Stomach (tissue), 9 donors: Measurements from ENCODE around the gene LENG1. TPM values are rescaled to one million over a fixed set of nuclear protein-coding genes. Genes with fewer than 3 reads are reported as not detected.

Source experiments
- DNase-seq, 2 donors: peaks; one replicate each; pipeline versions ENCODE4 v3.0.0 to v3.0.0-alpha.2; 2013 to 2019
- H3K27ac ChIP-seq, 5 donors: fragments of 200-600 bp in 4 of 5; sonication (generic) in 4 of 5; one replicate each; pipeline ENCODE4 v1.5.1; 2013 to 2019; ENCODE audit warnings: mild to moderate bottlenecking in 1 of 5, moderate library complexity in 1 of 5
- H3K27me3 ChIP-seq, 3 donors: fragments of 200-600 bp; sonication (generic); one replicate each; pipeline ENCODE4 v1.5.1; 2017 to 2019; ENCODE audit warnings: mixed run types in 1 of 3
- H3K36me3 ChIP-seq, 4 donors: fragments of 200-600 bp; sonication (generic); 1 replicate in 3 of 4; 2 replicates in 1 of 4; pipeline ENCODE4 v1.5.1; 2016 to 2019
- H3K4me1 ChIP-seq, 4 donors: fragments of 200-600 bp; sonication (generic); one replicate each; pipeline ENCODE4 v1.5.1; 2016 to 2019
- H3K4me3 ChIP-seq, 4 donors: fragments of 200-600 bp; sonication (generic) in 3 of 4; one replicate each; pipeline ENCODE4 v1.5.1; 2016 to 2019; ENCODE audit warnings: mild to moderate bottlenecking in 1 of 4
- H3K9me3 ChIP-seq, 4 donors: fragments of 200-600 bp; sonication (generic); one replicate each; pipeline ENCODE4 v1.5.1; 2016 to 2019
- CTCF ChIP-seq, 7 experiments: fragments of 450-650 bp in 4 of 7; fragments of 200-600 bp in 3 of 7; sonication (generic) in 3 of 7; IDR thresholded peaks; one replicate each; pipeline ENCODE4 v1.5.1; 2016 to 2019; ENCODE audit warnings: antibody characterized with exemption in 7 of 7, control low read depth in 2 of 7, mild to moderate bottlenecking in 1 of 7
- EP300 ChIP-seq: sonication (generic); formaldehyde crosslinking; IDR thresholded peaks from one replicate; pipeline ENCODE4 v1.6.1; 2017; ENCODE audit warnings: antibody characterized with exemption
- POLR2A ChIP-seq, 4 donors: fragments of 450-650 bp; IDR thresholded peaks; one replicate each; pipeline ENCODE4 v1.6.1; 2016; ENCODE audit warnings: antibody characterized with exemption in 4 of 4, control low read depth in 2 of 4, mild to moderate bottlenecking in 1 of 4, moderate library complexity in 1 of 4
- POLR2AphosphoS5 ChIP-seq, 3 donors: sonication (generic); formaldehyde crosslinking; IDR thresholded peaks; one replicate each; pipeline ENCODE4 v1.6.1; 2016; ENCODE audit warnings: antibody characterized with exemption in 3 of 3
- WGBS, 5 donors: extraction: QIAGEN DNeasy Blood & Tissue Kit in 3 of 5; methylation state at CpG; one replicate each; pipeline versions ENCODE4 v1.1.5 to v1.1.7; 2013 to 2018; 5-methylcytosine and 5-hydroxymethylcytosine counted together
- intact Hi-C: fragments of 100-400 bp; cut with DNase I; formaldehyde crosslinking; loops from one replicate; pipeline ENCODE4 v1.15.1; 2023; ENCODE audit warnings: low total_unique reads
- polyA plus RNA-seq, 3 donors: library from polyadenylated mRNA; stranded (reverse); fragments of 200-250 nt; gene quantifications; one replicate each; pipeline ENCODE4 v1.2.3, GENCODE V29; 2013
- total RNA-seq, 5 donors: library from RNA; depleted of rRNA; stranded (reverse); fragments of >200 nt; gene quantifications; one replicate each; pipeline versions ENCODE4 v1.1.0 to v1.2.3, GENCODE V29; 2014 to 2016
- donor health status: healthy with polysubstance abuse.
- donor health status: Bipolar disorder and iron deficiency.
- donor health status: healthy.

Gene LENG1
- total and polyA plus RNA-seq, 8 donors, result 4.2 to 35.6 (median 10.3) TPM; not detected in 2

GRCh38 chr19:54107876-54108490, 51.5 kb downstream of the LENG1 start:
- DNase-seq, result no peak
- Histone ChIP-seq H3K36me3 (peaks cover 52 to 78% (median 78%) of the 10 kb centered on the region in 4 donors), H3K4me1 (peaks cover 10 to 21% (median 16%) of the 10 kb centered on the region in 4 donors), H3K27ac (no peak overlapping the region), H3K9me3 (no peaks in the 10 kb centered on the region), H3K27me3 (no peaks in the 10 kb centered on the region), H3K4me3 (no peak overlapping the region)
- WGBS, 5 donors, result 69 to 79% (median 77%) methylated on average over 18 to 21 of the region's 21 CpGs
- no peak for TF ChIP-seq CTCF (IDR thresholded peaks at IDR 0.05)
- no peak for TF ChIP-seq EP300
- TF ChIP-seq POLR2A (IDR thresholded peaks at IDR 0.05), result no peak
- TF ChIP-seq POLR2AphosphoS5 (IDR thresholded peaks at IDR 0.05), result no peak
- intact Hi-C loops, result no loop called here

DNA sequence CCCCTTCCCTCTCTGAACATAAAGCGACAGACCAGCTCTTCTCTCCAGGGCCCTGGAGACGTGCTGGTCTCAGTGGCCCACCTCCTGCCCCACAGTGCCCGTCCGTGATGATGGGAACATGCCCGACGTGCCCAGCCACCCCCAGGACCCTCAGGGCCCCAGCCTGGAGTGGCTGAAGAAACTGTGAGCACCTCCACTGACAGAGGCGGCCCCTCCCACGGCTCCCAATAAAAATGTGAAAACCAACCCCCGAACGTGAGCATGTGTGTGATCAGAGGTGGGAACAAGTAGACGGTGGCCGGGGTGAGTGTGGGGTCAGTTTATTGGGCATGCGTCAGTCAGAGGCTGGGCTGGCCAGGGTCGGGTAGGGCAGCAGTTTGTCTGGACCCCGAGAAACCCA, 52.8 kb downstream of the LENG1 start:
- Histone ChIP-seq H3K27ac (no peak overlapping the region), H3K36me3 (peaks cover 52 to 72% (median 68%) of the 10 kb centered on the region in 4 donors), H3K27me3 (no peaks in the 10 kb centered on the region), H3K4me3 (no peak overlapping the region), H3K9me3 (no peaks in the 10 kb centered on the region), H3K4me1 (peaks cover 15 to 29% (median 22%) of the 10 kb centered on the region in 4 donors)
- TF ChIP-seq POLR2A (IDR thresholded peaks at IDR 0.05), result no peak
- no peak for TF ChIP-seq CTCF (IDR thresholded peaks at IDR 0.05)
- no peak for DNase-seq
- intact Hi-C loops, result no loop called here
- WGBS, 5 donors, result 81 to 85% (median 83%) methylated on average over 15 of the region's 15 CpGs

DNA sequence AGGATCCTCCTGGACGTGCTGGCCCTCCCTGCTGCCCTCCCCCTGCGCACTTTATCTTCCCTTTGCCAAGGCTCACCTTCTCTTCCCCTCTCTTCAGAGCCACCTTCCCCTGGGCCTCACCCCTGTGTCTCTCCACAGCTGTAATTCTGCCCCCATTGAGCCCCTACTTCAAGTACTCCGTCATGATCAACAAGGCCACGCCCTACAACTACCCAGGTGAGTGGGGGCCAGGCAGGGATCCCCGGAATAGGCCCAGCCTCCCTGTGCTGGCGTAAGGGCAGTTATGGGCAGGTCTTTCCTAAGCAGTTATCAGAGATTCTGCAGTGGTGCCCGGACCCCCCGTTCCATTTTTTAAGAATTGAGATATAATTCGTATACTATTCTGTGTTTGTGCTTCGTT, 53.7 kb downstream of the LENG1 start:
- peaks cover 50 to 63% (median 59%) of the 10 kb centered on the region in 4 donors for H3K36me3 ChIP-seq

More for the DNA sequence above, 53.7 kb downstream of the LENG1 start:
- Histone ChIP-seq H3K4me1 (peaks cover 15 to 30% (median 22%) of the 10 kb centered on the region in 4 donors), H3K27ac (no peak overlapping the region), H3K27me3 (no peaks in the 10 kb centered on the region), H3K4me3 (no peak overlapping the region), H3K9me3 (no peaks in the 10 kb centered on the region)
- 86 to 92% (median 91%) methylated on average over 10 of the region's 10 CpGs for WGBS, 5 donors
- TF ChIP-seq POLR2A (IDR thresholded peaks at IDR 0.05) (no peak), CTCF (IDR thresholded peaks at IDR 0.05) (no peak), EP300 (no peak)
- intact Hi-C loops, result no loop called here
- no peak for DNase-seq

Other genes starting within 250 kb of the LENG1 start
- gene CACNG8, start 196.8 kb downstream of the LENG1 start, total RNA-seq, result under 1 TPM in 2 of 5 donors, not detected in 3; under 0.01 to 0.45 TPM
- under 1 TPM in 2 of 3 donors, not detected in 1; under 0.01 to 0.03 TPM for gene CACNG8, start 196.8 kb downstream of the LENG1 start, polyA plus RNA-seq
- gene CACNG6, start 168.1 kb downstream of the LENG1 start, total RNA-seq, result under 1 TPM in 1 of 5 donors, not detected in 4; 0.58 TPM
- gene CACNG6, start 168.1 kb downstream of the LENG1 start, polyA plus RNA-seq, result under 1 TPM in 2 of 3 donors, not detected in 1; 0.13 to 0.46 TPM
- not detected for gene VSTM1, start 95.8 kb downstream of the LENG1 start, total RNA-seq
- not detected for gene VSTM1, start 95.8 kb downstream of the LENG1 start, polyA plus RNA-seq
- not detected for gene TARM1, start 78.4 kb downstream of the LENG1 start, total RNA-seq
- gene TARM1, start 78.4 kb downstream of the LENG1 start, polyA plus RNA-seq, result not detected
- gene OSCAR, start 58.9 kb downstream of the LENG1 start, total RNA-seq, result 1 to 10 TPM in 1 of 5 donors, under 1 TPM in 1, not detected in 3; 0.45 to 2.6 TPM
- gene OSCAR, start 58.9 kb downstream of the LENG1 start, polyA plus RNA-seq, result under 1 TPM in 2 of 3 donors, not detected in 1; 0.81 to 0.95 TPM
- gene NDUFA3, start 56.9 kb downstream of the LENG1 start, total RNA-seq, result 100 to 1,000 TPM in 1 of 5 donors, 10 to 100 TPM in 1, 1 to 10 TPM in 2, not detected in 1; 7.0 to 401 (median 16.2) TPM
- 100 to 1,000 TPM; 253 to 356 (median 281) TPM for gene NDUFA3, start 56.9 kb downstream of the LENG1 start, polyA plus RNA-seq
- 10 to 100 TPM in 1 of 5 donors, 1 to 10 TPM in 2, under 1 TPM in 1, not detected in 1; 0.45 to 10.9 (median 4.8) TPM for gene TFPT, start 44.1 kb downstream of the LENG1 start, total RNA-seq
- 10 to 100 TPM; 22.9 to 31.8 (median 23.1) TPM for gene TFPT, start 44.1 kb downstream of the LENG1 start, polyA plus RNA-seq
- 10 to 100 TPM; 22.8 to 98.2 (median 27.8) TPM for gene PRPF31, start 44.0 kb downstream of the LENG1 start, total RNA-seq
- gene PRPF31, start 44.0 kb downstream of the LENG1 start, polyA plus RNA-seq, result 10 to 100 TPM; 46.3 to 53.1 (median 46.3) TPM
- gene CNOT3, start 22.0 kb downstream of the LENG1 start, total RNA-seq, result 100 to 1,000 TPM in 1 of 5 donors, 10 to 100 TPM in 4; 11.2 to 100 (median 36.2) TPM
- gene CNOT3, start 22.0 kb downstream of the LENG1 start, polyA plus RNA-seq, result 10 to 100 TPM; 18.2 to 40.5 (median 22.3) TPM
- 10 to 100 TPM; 28.0 to 99.5 (median 47.1) TPM for gene TMC4, start 13.4 kb upstream of the LENG1 start, total RNA-seq
- 10 to 100 TPM; 33.4 to 49.8 (median 39.3) TPM for gene TMC4, start 13.4 kb upstream of the LENG1 start, polyA plus RNA-seq
- 1,000 to 10,000 TPM in 1 of 5 donors, 100 to 1,000 TPM in 1, 10 to 100 TPM in 3; 22.0 to 1,215 (median 95.1) TPM for gene MBOAT7, start 29.9 kb upstream of the LENG1 start, total RNA-seq
- gene MBOAT7, start 29.9 kb upstream of the LENG1 start, polyA plus RNA-seq, result 10 to 100 TPM; 14.1 to 20.6 (median 19.1) TPM
- gene TSEN34, start 31.6 kb upstream of the LENG1 start, total RNA-seq, result 100 to 1,000 TPM in 1 of 5 donors, 10 to 100 TPM in 4; 25.5 to 147 (median 34.5) TPM
- 10 to 100 TPM; 35.3 to 54.1 (median 45.1) TPM for gene TSEN34, start 31.6 kb upstream of the LENG1 start, polyA plus RNA-seq
- gene RPS9, start 41.1 kb upstream of the LENG1 start, total RNA-seq, result 1,000 to 10,000 TPM in 4 of 5 donors, 100 to 1,000 TPM in 1; 634 to 2,012 (median 1,471) TPM
- 1,000 to 10,000 TPM; 4,159 to 5,346 (median 4,356) TPM for gene RPS9, start 41.1 kb upstream of the LENG1 start, polyA plus RNA-seq
- 10 to 100 TPM in 1 of 5 donors, 1 to 10 TPM in 2, under 1 TPM in 1, not detected in 1; 0.89 to 74.7 (median 2.4) TPM for gene LILRB3, start 63.3 kb upstream of the LENG1 start, total RNA-seq
- 1 to 10 TPM; 1.7 to 3.0 (median 2.5) TPM for gene LILRB3, start 63.3 kb upstream of the LENG1 start, polyA plus RNA-seq
- gene LILRA6, start 83.1 kb upstream of the LENG1 start, total RNA-seq, result 1 to 10 TPM in 2 of 5 donors, under 1 TPM in 2, not detected in 1; 0.37 to 3.8 (median 1.4) TPM
- gene LILRA6, start 83.1 kb upstream of the LENG1 start, polyA plus RNA-seq, result 1 to 10 TPM in 1 of 3 donors, under 1 TPM in 2; 0.20 to 1.8 (median 0.81) TPM
- 10 to 100 TPM in 1 of 5 donors, 1 to 10 TPM in 3, not detected in 1; 2.8 to 40.8 (median 5.0) TPM for gene LILRB5, start 97.6 kb upstream of the LENG1 start, total RNA-seq
- 1 to 10 TPM in 2 of 3 donors, under 1 TPM in 1; 0.28 to 3.4 (median 3.0) TPM for gene LILRB5, start 97.6 kb upstream of the LENG1 start, polyA plus RNA-seq
- gene LILRB2, start 121.4 kb upstream of the LENG1 start, total RNA-seq, result 1 to 10 TPM in 3 of 5 donors, under 1 TPM in 1, not detected in 1; 0.87 to 2.2 (median 1.2) TPM
- gene LILRB2, start 121.4 kb upstream of the LENG1 start, polyA plus RNA-seq, result 1 to 10 TPM; 1.1 to 2.0 (median 1.2) TPM
- gene LILRA5, start 153.4 kb upstream of the LENG1 start, total RNA-seq, result 1 to 10 TPM in 3 of 5 donors, not detected in 2; 2.6 to 8.5 (median 2.9) TPM
- gene LILRA5, start 153.4 kb upstream of the LENG1 start, polyA plus RNA-seq, result 1 to 10 TPM; 1.1 to 2.9 (median 1.2) TPM
- not detected for gene LILRA4, start 179.4 kb upstream of the LENG1 start, total RNA-seq
- gene LILRA4, start 179.4 kb upstream of the LENG1 start, polyA plus RNA-seq, result not detected
- gene LAIR1, start 205.2 kb upstream of the LENG1 start, total RNA-seq, result 1 to 10 TPM in 4 of 5 donors, under 1 TPM in 1; 0.87 to 9.1 (median 1.3) TPM
- gene LAIR1, start 205.2 kb upstream of the LENG1 start, polyA plus RNA-seq, result 1 to 10 TPM; 4.1 to 6.1 (median 5.4) TPM